ENCODE measurements around the gene HINT2.
A peak's percentile ranks its signal among the peaks of the same experiment; 100 is the strongest.

The HINT2 gene

DNA sequence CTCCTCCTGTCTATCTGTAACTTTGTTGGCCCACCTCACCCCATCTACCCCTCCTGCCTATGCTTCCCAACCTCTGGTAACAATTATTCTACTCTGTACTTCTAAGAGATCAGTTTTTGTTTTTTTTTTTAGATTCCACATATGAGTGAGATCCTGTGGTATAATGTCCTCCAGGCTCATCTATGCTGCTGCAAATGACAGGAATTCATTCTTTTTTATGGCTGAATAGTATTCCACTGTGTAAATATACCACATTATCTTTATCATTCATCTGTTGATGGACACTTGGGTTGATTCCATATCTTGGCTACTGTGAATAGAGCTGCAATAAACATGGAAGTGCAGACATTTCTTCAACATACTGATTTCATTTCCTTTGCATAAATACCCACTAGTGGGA, 31.4 kb downstream of the HINT2 start:
- Histone ChIP-seq H3K27ac (ENCODE audit: insufficient read depth in 1 of 2, low read depth in 1 of 2, low read length in 2 of 2, poor library complexity in 1 of 2, severe bottlenecking in 2 of 2) (no peak overlapping the region), H3K36me3 (ENCODE audit: control insufficient read depth in 4 of 4, insufficient read depth in 4 of 4, low read length in 3 of 4) (peaks cover 0 to 11% (median 6%) of the 10 kb centered on the region in 4 experiments), H3K4me3 (ENCODE audit: control insufficient read depth in 1 of 7, extremely low read depth in 1 of 7, insufficient read depth in 4 of 7, low read depth in 2 of 7, low read length in 6 of 7) (no peak overlapping the region), H3K9me3 (ENCODE audit: control extremely low read depth in 1 of 5, control insufficient read depth in 4 of 5, insufficient read depth in 2 of 5, low read depth in 1 of 5, low read length in 4 of 5) (no peaks in the 10 kb centered on the region), H3K27me3 (replicated peaks in 2 of 5; ENCODE audit: control insufficient read depth in 4 of 5, insufficient read depth in 5 of 5, low read length in 4 of 5) (no peaks in the 10 kb centered on the region), H3K4me1 (ENCODE audit: control extremely low read depth in 1 of 4, control insufficient read depth in 4 of 4, insufficient read depth in 4 of 4, low read length in 3 of 4) (peaks cover 0 to under 1% (median under 1%) of the 10 kb centered on the region in 4 experiments)
- ChIA-PET CTCF (interaction anchor here (0.8 to 2.7 kb wide), 8 partner anchors 10 to 52 kb away, joined by 3 to 6 read pairs (median 3); no protein-coding TSS in a partner anchor), POLR2A (no interaction called here)
- DNase-seq, result no peak

GRCh38 chr9:35781066-35781465, 33.8 kb downstream of the HINT2 start:
- DNase-seq, result no peak
- no peak overlapping the region for H3K4me3 ChIP-seq (ENCODE audit: control insufficient read depth in 1 of 7, extremely low read depth in 1 of 7, insufficient read depth in 4 of 7, low read depth in 2 of 7, low read length in 6 of 7)
- peaks cover 0 to 11% (median 6%) of the 10 kb centered on the region in 4 experiments for H3K36me3 ChIP-seq (ENCODE audit: control insufficient read depth in 4 of 4, insufficient read depth in 4 of 4, low read length in 3 of 4)
- CTCF ChIA-PET, result interaction anchor here (1.2 to 1.7 kb wide), 3 partner anchors 9 to 25 kb away, joined by 5 to 7 read pairs (median 6); no protein-coding TSS in a partner anchor
- POLR2A ChIA-PET, result no interaction called here
- no peak overlapping the region for H3K27ac ChIP-seq (ENCODE audit: insufficient read depth in 1 of 2, low read depth in 1 of 2, low read length in 2 of 2, poor library complexity in 1 of 2, severe bottlenecking in 2 of 2)
- H3K27me3 ChIP-seq (replicated peaks in 2 of 5; ENCODE audit: control insufficient read depth in 4 of 5, insufficient read depth in 5 of 5, low read length in 4 of 5), result no peaks in the 10 kb centered on the region
- WGBS (ENCODE audit: insufficient coverage), result no CpG with 5 or more reads among the region's 2 CpGs
- H3K9me3 ChIP-seq (ENCODE audit: control extremely low read depth in 1 of 5, control insufficient read depth in 4 of 5, insufficient read depth in 2 of 5, low read depth in 1 of 5, low read length in 4 of 5), result no peaks in the 10 kb centered on the region
- H3K4me1 ChIP-seq (ENCODE audit: control extremely low read depth in 1 of 4, control insufficient read depth in 4 of 4, insufficient read depth in 4 of 4, low read length in 3 of 4), result peaks cover 2 to 3% (median 2%) of the 10 kb centered on the region in 4 experiments

- Histone ChIP-seq H3K27ac (ENCODE audit: insufficient read depth in 1 of 2, low read depth in 1 of 2, low read length in 2 of 2, poor library complexity in 1 of 2, severe bottlenecking in 2 of 2) (no peak overlapping the region), H3K9me3 (ENCODE audit: control extremely low read depth in 1 of 5, control insufficient read depth in 4 of 5, insufficient read depth in 2 of 5, low read depth in 1 of 5, low read length in 4 of 5) (no peaks in the 10 kb centered on the region), H3K36me3 (ENCODE audit: control insufficient read depth in 4 of 4, insufficient read depth in 4 of 4, low read length in 3 of 4) (peaks cover 0 to 4% (median 2%) of the 10 kb centered on the region in 4 experiments), H3K4me1 (ENCODE audit: control extremely low read depth in 1 of 4, control insufficient read depth in 4 of 4, insufficient read depth in 4 of 4, low read length in 3 of 4) (peaks cover 13 to 17% (median 16%) of the 10 kb centered on the region in 4 experiments), H3K4me3 (ENCODE audit: control insufficient read depth in 1 of 7, extremely low read depth in 1 of 7, insufficient read depth in 4 of 7, low read depth in 2 of 7, low read length in 6 of 7) (no peak overlapping the region), H3K27me3 (replicated peaks in 2 of 5; ENCODE audit: control insufficient read depth in 4 of 5, insufficient read depth in 5 of 5, low read length in 4 of 5) (no peaks in the 10 kb centered on the region)
- ChIA-PET CTCF (interaction anchor here (0.6 to 2.4 kb wide), 8 partner anchors 9 to 450 kb away, joined by 3 to 20 read pairs (median 6); no protein-coding TSS in a partner anchor), POLR2A (no interaction called here)
- WGBS (ENCODE audit: insufficient coverage), result 83% methylated on average over 1 of the region's 3 CpGs
- no peak for DNase-seq
These were observed 36.3 kb downstream of the HINT2 start for GRCh38 chr9:35778496-35778895.

DNA sequence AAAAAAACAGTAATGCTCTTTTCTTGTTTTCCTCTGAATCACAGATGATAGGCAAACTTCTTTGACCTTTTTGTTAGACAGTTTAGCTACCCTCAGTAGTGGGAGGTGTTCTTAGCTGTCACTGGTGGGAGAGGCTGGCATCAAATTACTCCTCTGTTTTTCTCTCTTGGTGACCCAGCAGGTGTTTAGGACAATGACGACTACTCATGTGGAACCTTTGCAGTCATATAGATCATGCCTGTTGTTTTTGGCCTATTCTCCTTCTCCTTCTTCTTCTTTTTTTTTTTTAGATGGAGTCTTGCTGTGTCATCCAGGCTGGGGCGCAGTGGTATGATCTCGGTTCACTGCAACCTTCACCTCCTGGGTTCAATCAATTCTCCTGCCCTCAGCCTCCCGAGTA, 38.8 kb downstream of the HINT2 start:
- CTCF ChIA-PET, result interaction anchor here (0.7 to 2.0 kb wide), 13 partner anchors 12 to 112 kb away, joined by 3 to 9 read pairs (median 3); partner anchors contain the start of gene MSMP
- Histone ChIP-seq H3K9me3 (ENCODE audit: control extremely low read depth in 1 of 5, control insufficient read depth in 4 of 5, insufficient read depth in 2 of 5, low read depth in 1 of 5, low read length in 4 of 5) (no peaks in the 10 kb centered on the region), H3K27ac (ENCODE audit: insufficient read depth in 1 of 2, low read depth in 1 of 2, low read length in 2 of 2, poor library complexity in 1 of 2, severe bottlenecking in 2 of 2) (no peak overlapping the region), H3K4me3 (ENCODE audit: control insufficient read depth in 1 of 7, extremely low read depth in 1 of 7, insufficient read depth in 4 of 7, low read depth in 2 of 7, low read length in 6 of 7) (no peak overlapping the region), H3K27me3 (replicated peaks in 2 of 5; ENCODE audit: control insufficient read depth in 4 of 5, insufficient read depth in 5 of 5, low read length in 4 of 5) (no peaks in the 10 kb centered on the region), H3K36me3 (ENCODE audit: control insufficient read depth in 4 of 4, insufficient read depth in 4 of 4, low read length in 3 of 4) (peaks cover 0 to 3% (median under 1%) of the 10 kb centered on the region in 4 experiments), H3K4me1 (ENCODE audit: control extremely low read depth in 1 of 4, control insufficient read depth in 4 of 4, insufficient read depth in 4 of 4, low read length in 3 of 4) (peaks cover 13 to 26% (median 17%) of the 10 kb centered on the region in 4 experiments)
- DNase-seq, result peak in 1 of 3 donors; percentile 39
- WGBS (ENCODE audit: insufficient coverage), result 20% methylated on average over 1 of the region's 4 CpGs
- POLR2A ChIA-PET, result interaction anchor here (1.4 kb wide), 1 partner anchor 15 kb away, joined by 3 read pairs; no protein-coding TSS in a partner anchor

DNA sequence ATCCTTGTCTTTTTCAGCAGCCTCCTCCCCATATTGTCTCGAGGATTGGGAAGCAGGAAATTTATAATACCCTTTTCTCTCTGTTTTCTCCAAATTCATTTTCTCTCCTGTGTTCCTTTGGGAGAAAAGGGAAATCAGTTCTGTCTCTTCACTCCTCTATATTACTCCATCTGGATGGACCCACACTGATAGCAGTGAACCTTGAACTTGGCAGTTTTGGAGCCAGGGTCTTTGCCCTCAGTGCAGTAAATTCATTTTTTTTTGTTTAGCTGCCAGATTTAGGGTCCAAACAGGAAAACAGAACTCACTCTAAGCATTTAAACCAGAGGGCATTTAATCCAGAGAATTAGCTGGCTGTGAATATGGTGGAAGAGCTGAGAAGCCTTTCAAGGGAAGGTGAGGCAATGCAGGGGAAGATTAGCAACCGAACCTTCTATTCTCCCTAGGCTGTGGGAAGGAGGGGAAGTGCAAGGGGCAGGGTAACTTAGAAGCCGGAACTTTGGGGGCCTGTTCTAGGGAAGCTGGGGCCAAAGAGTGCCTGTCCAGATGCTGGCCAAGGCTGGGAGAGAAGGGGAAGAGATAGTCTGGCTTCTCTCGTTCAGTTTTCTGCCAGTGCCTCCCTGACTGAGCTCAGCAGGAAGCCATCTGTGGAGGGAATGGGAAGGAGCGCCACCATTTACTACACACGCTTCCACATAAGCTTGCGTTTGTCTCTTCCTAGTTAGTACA, 39.8 kb downstream of the HINT2 start:
- H3K36me3 ChIP-seq (ENCODE audit: control insufficient read depth in 4 of 4, insufficient read depth in 4 of 4, low read length in 3 of 4), result peaks cover 0 to 3% (median 0%) of the 10 kb centered on the region in 4 experiments
- POLR2A ChIA-PET, result interaction anchor here (1.4 kb wide), 1 partner anchor 14 kb away, joined by 3 read pairs; no protein-coding TSS in a partner anchor
- peaks cover 13 to 35% (median 17%) of the 10 kb centered on the region in 4 experiments for H3K4me1 ChIP-seq (ENCODE audit: control extremely low read depth in 1 of 4, control insufficient read depth in 4 of 4, insufficient read depth in 4 of 4, low read length in 3 of 4)
- H3K27ac ChIP-seq (ENCODE audit: insufficient read depth in 1 of 2, low read depth in 1 of 2, low read length in 2 of 2, poor library complexity in 1 of 2, severe bottlenecking in 2 of 2), result peak overlapping the region; percentile 23 to 77
- no peaks in the 10 kb centered on the region for H3K27me3 ChIP-seq (replicated peaks in 2 of 5; ENCODE audit: control insufficient read depth in 4 of 5, insufficient read depth in 5 of 5, low read length in 4 of 5)
- no peaks in the 10 kb centered on the region for H3K9me3 ChIP-seq (ENCODE audit: control extremely low read depth in 1 of 5, control insufficient read depth in 4 of 5, insufficient read depth in 2 of 5, low read depth in 1 of 5, low read length in 4 of 5)
- DNase-seq, result peak in 1 of 3 donors; percentile 26
- CTCF ChIA-PET, result interaction anchor here (0.6 to 7.7 kb wide), 16 partner anchors 11 to 181 kb away, joined by 3 to 41 read pairs (median 3); partner anchors contain the start of gene MSMP
- WGBS (ENCODE audit: insufficient coverage), result 16% methylated on average over 3 of the region's 7 CpGs
- H3K4me3 ChIP-seq (ENCODE audit: control insufficient read depth in 1 of 7, extremely low read depth in 1 of 7, insufficient read depth in 4 of 7, low read depth in 2 of 7, low read length in 6 of 7), result peak overlapping the region in 5 of 7 experiments; percentile 19 to 61 (median 51)

- Histone ChIP-seq H3K4me1 (ENCODE audit: control extremely low read depth in 1 of 4, control insufficient read depth in 4 of 4, insufficient read depth in 4 of 4, low read length in 3 of 4) (peaks cover 13 to 40% (median 17%) of the 10 kb centered on the region in 4 experiments), H3K27me3 (replicated peaks in 2 of 5; ENCODE audit: control insufficient read depth in 4 of 5, insufficient read depth in 5 of 5, low read length in 4 of 5) (no peaks in the 10 kb centered on the region), H3K4me3 (ENCODE audit: control insufficient read depth in 1 of 7, extremely low read depth in 1 of 7, insufficient read depth in 4 of 7, low read depth in 2 of 7, low read length in 6 of 7) (no peak overlapping the region), H3K9me3 (ENCODE audit: control extremely low read depth in 1 of 5, control insufficient read depth in 4 of 5, insufficient read depth in 2 of 5, low read depth in 1 of 5, low read length in 4 of 5) (no peaks in the 10 kb centered on the region), H3K27ac (ENCODE audit: insufficient read depth in 1 of 2, low read depth in 1 of 2, low read length in 2 of 2, poor library complexity in 1 of 2, severe bottlenecking in 2 of 2) (no peak overlapping the region), H3K36me3 (ENCODE audit: control insufficient read depth in 4 of 4, insufficient read depth in 4 of 4, low read length in 3 of 4) (peaks cover 0 to 3% (median 0%) of the 10 kb centered on the region in 4 experiments)
- ChIA-PET POLR2A (no interaction called here), CTCF (interaction anchor here (0.8 to 7.7 kb wide), 9 partner anchors 9 to 75 kb away, joined by 3 to 41 read pairs (median 4); partner anchors contain the start of gene MSMP)
- no peak for DNase-seq
- 98% methylated on average over 3 of the region's 3 CpGs for WGBS (ENCODE audit: insufficient coverage)
These were observed 42.9 kb downstream of the HINT2 start for GRCh38 chr9:35771943-35772342.

DNA sequence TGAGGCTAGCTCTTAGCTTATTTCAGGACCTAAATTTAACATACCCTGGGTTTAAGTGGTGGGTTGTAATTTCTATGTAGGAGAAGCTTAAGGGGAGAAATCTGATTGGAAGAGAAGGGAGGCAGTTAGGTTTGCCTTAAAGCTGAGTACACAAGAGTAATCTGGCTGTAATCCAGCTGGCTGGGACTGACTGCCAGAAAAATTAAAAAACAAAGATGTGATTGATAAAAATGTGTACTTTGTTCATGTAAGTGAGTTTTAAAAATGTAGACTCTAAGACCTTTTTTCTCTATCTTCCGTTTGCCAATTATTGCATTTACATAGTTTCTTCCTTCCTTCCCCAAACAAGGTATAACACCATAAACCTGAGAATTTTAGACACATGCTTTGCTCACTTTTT, 43.3 kb downstream of the HINT2 start:
- no peaks in the 10 kb centered on the region for H3K9me3 ChIP-seq (ENCODE audit: control extremely low read depth in 1 of 5, control insufficient read depth in 4 of 5, insufficient read depth in 2 of 5, low read depth in 1 of 5, low read length in 4 of 5)
- H3K4me3 ChIP-seq (ENCODE audit: control insufficient read depth in 1 of 7, extremely low read depth in 1 of 7, insufficient read depth in 4 of 7, low read depth in 2 of 7, low read length in 6 of 7), result no peak overlapping the region
- H3K27ac ChIP-seq (ENCODE audit: insufficient read depth in 1 of 2, low read depth in 1 of 2, low read length in 2 of 2, poor library complexity in 1 of 2, severe bottlenecking in 2 of 2), result peak overlapping the region in 1 of 2 experiments; percentile 50
- H3K27me3 ChIP-seq (replicated peaks in 2 of 5; ENCODE audit: control insufficient read depth in 4 of 5, insufficient read depth in 5 of 5, low read length in 4 of 5), result no peaks in the 10 kb centered on the region
- CTCF ChIA-PET, result interaction anchor here (0.8 to 7.7 kb wide), 14 partner anchors 9 to 111 kb away, joined by 3 to 41 read pairs (median 4); partner anchors contain the start of genes MSMP and SPAG8
- DNase-seq, result peak in 1 of 3 donors; percentile 53
- no CpG with 5 or more reads among the region's 1 CpG for WGBS (ENCODE audit: insufficient coverage)
- peaks cover 0 to 3% (median 0%) of the 10 kb centered on the region in 4 experiments for H3K36me3 ChIP-seq (ENCODE audit: control insufficient read depth in 4 of 4, insufficient read depth in 4 of 4, low read length in 3 of 4)
- H3K4me1 ChIP-seq (ENCODE audit: control extremely low read depth in 1 of 4, control insufficient read depth in 4 of 4, insufficient read depth in 4 of 4, low read length in 3 of 4), result peaks cover 13 to 40% (median 17%) of the 10 kb centered on the region in 4 experiments
- POLR2A ChIA-PET, result no interaction called here
